ENCODE results near the gene LCAT.
"Not testable (repeated sequence)": the region's sequence is repeated elsewhere in the genome, so short reads cannot be mapped to it uniquely, and the experiment has no call there.

The LCAT gene

DNA sequence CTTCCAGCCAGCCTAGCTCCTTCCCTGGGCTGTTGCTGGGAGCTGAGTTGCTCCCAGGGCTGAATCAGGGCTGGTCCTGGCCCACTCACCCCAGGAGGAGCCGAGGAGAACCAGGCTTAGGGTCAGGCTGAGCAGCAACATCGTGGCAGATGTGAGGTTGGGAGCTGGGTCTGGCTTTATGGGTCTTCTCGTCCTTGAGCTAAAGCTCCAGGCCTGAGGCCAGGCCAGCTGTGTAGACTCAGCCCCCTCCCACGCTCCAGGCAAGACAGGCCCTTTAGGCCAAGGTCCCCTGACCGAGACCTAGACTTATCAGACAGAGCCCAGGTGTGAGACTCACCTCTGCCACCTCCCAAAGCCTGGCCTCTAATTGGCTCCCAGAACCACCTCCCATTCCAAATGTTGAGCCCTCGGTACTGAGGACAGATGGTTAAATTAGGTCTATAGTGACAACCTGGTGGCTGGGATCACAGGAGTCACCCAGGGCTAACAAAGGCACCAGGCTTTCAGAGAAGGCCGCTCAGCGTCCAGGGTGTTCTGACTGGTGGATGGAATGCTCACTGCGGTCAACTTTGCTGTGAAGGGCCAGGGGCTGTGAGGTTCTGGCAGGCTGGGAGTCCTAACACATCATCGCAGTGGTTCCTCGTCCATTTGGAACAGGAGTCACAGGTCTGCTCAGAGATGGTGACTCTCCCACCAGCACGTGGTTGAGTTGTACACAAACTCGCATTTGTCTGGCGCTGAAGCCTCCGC is 12.0 kb downstream of the LCAT start, which contains the start of gene CTRL:
TSS of gene CTRL (minus strand) at position 151 of the 750 bp plus-strand sequence. CDS start at position 141, 10 bp downstream.
- DNase-seq (ENCODE audit: low spot score), result no peak

- DNase-seq (ENCODE audit: low spot score), result no peak
Measured at GRCh38 chr16:67930678-67931211, 13.2 kb downstream of the LCAT start.

- no peak for DNase-seq (ENCODE audit: low spot score)
Measured at GRCh38 chr16:67930191-67930590, 13.7 kb downstream of the LCAT start.

- peak; percentile 88 for DNase-seq (ENCODE audit: low spot score)
Measured at GRCh38 chr16:67928561-67929364, 15.2 kb downstream of the LCAT start.

GRCh38 chr16:67928147-67928546 is 15.8 kb downstream of the LCAT start:
- DNase-seq (ENCODE audit: low spot score), result no peak

- DNase-seq (ENCODE audit: low spot score), result no peak
Measured at GRCh38 chr16:67927131-67927941, 16.6 kb downstream of the LCAT start.

DNA sequence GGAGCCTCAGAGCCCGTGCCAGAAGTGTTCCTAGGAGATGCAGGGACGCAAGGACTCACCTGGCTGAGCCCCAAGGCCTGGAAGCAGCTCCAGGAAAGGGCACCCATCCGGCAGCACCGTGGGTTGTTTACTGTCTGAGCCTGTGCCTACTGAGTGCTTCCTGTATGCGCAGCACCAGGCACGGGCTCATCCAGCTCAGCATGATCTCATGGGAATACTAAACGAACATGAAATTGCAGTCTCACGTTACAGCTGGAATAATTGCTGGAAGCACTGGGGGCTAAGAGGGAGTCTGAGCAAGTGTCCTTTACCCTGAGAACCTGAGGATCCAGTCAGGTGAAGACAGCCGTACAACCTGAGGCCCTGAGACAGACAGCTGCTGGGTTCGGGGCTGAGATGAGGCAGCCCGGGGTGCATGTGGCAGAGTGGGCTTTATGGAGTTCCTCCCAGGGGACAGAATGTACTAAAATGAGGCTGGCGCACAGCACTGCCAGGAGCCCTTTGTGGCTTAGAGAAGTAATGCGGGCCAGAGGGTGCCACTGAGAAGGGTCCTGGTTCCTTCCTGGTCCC is 17.7 kb downstream of the LCAT start:
- DNase-seq (ENCODE audit: low spot score), result peak; percentile 26

- DNase-seq (ENCODE audit: low spot score), result no peak
Measured at GRCh38 chr16:67924140-67924906, 19.6 kb downstream of the LCAT start.

DNA sequence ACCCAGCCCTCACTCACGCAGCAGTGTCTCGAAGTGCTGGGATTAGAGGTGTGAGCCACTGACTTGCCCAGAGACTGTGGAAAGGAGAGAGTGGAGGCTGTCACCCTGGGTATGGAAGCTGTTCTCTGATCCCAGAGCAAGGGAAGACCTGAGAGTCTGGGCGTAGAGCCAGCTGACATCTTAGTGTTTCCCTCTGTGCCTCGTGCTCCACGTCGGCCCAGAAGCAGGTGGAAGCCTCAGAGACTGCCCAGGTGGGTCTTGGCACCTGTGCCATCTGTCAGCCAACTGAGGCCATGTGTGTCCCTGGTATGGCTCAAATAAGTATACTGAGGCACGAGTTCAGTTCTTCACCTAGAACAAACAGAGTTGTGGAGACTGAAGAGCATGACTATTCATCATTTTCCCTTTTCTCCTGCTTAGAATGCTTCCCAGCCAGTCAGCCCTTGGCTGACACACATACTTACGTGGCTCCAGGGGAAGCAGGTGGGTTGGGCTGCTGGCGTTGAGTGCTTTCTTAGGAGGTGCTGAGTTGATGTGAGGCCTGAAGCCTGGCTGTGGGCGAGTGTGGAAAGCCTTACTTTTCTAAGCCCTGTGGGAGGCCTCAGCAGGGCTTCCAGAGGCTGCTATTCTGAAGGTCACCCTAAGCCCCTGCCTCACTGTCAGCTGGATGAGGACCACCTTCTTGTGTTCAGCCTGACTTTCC is 20.4 kb downstream of the LCAT start:
- no peak for DNase-seq (ENCODE audit: low spot score)

- no peak for DNase-seq (ENCODE audit: low spot score)
Measured at GRCh38 chr16:67922740-67923139, 21.2 kb downstream of the LCAT start.

- DNase-seq (ENCODE audit: low spot score), result no peak
Measured at GRCh38 chr16:67922221-67922620, 21.7 kb downstream of the LCAT start.

DNA sequence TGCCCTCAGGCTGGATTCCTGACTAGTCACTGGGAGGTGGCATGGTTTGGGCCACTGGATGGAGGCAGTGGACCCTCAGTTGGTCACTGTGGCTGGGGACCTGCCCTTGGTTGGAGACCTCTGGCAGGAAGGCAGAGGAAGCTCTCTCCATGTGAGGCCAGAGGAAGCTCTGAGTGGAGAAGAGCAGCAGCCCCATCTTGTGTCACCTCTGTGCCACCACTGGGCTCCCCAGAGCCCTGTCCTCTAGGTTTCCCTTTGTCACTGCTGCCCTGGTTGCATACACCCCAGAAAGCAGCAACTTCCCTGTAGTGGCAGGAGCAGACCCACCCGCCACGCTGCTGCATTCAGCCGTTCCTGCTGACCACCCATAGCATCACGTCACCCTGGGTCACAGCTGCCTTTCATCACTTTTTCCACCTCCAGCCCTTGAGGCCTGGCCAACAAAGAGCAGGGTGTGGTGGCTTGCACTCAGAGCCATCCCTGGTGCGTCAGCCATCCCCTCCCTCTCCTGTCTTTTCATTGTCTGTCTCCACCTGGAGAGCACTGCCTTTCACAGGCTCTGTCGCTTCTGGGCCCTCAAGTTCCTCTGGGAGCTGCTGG is 24.2 kb downstream of the LCAT start:
- DNase-seq (ENCODE audit: low spot score), result no peak

- DNase-seq (ENCODE audit: low spot score), result no peak
Measured at GRCh38 chr16:67917852-67918236, 26.1 kb downstream of the LCAT start.

DNA sequence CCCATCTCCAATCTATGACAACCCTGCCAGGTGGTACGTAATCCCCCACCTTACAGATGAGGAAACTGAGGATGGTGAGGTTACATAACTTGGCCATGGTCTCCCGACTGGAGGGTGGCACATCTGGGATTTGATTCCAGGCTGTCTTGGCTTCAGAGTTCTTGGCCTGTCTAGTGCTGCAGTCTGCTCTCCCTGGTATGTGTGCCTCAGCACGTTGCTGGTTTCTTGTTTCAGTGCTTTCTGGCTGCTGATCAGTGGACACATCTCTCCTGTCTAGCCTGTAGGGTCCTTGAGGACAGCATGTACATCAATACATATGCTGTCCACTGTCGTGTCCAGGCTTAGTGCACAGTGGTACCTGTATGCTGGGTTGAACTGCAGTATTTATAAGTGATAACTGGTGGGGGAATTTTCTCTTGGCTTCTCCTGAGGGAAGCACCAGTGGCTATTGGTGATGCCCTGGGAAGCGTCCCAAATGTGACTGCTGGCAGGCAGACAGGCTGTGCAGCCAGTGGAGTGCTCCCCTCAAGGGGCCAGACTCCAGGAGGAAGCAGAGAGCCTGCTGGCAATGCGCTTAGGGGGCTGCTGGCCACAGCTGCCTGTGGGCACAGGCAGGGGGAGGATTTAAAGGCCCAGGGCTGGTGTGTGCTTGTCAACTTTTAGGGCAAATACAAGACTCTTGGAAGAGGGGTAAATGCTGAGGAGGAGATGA is 26.6 kb downstream of the LCAT start:
- no peak for DNase-seq (ENCODE audit: low spot score)

GRCh38 chr16:67915831-67916723 is 27.8 kb downstream of the LCAT start:
- DNase-seq (ENCODE audit: low spot score), result no peak

DNA sequence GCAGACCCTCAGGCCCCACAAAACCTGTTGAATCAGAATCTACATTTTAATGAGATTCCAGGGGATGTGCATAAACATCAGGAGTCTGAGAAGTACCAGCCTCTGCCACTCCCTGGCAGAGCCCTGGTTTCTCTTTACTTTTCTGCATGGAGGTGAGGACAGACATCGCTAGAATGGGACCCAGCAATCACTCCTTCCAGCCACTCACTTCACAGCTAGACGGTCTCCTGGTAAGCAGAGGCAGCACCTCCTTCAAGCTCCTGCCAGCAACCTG is 28.5 kb downstream of the LCAT start:
- DNase-seq (ENCODE audit: low spot score), result not testable (repeated sequence)

DNA sequence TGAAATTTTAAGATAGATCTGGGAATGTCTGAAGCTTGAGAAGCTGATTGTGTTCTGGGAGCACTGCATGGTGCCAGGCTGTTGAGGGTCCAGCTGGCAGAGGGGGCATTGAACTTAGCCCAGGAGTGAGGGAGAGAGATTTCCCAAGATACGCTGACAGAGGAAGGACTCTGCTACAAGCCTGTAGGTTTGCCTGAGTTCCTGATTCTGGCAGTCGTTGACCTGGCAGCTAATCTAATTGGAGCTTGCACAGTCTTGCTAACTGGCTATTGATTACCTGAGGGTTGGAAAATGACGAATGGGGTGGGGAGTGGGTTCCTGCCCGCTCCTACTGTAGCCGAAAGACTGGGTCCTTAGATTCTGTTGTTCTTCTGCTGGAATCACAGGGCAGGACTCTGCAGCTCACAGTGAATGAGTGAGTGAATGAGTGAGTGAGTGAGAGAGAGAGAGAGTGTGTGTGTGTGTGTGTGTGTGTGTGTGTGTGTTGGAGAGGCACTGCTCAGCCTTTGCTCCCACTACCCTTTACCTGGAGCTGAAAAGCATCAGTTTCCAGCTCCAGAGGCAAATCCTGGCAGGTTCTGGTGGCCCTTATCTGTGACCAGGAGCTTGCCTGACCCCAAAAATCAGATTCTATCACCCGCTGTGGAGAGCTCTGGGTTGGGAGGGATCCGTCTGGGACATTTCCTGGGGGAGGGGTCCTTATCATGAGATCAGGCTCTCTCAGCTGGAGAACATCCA is 29.0 kb downstream of the LCAT start:
- DNase-seq (ENCODE audit: low spot score), result no peak

DNA sequence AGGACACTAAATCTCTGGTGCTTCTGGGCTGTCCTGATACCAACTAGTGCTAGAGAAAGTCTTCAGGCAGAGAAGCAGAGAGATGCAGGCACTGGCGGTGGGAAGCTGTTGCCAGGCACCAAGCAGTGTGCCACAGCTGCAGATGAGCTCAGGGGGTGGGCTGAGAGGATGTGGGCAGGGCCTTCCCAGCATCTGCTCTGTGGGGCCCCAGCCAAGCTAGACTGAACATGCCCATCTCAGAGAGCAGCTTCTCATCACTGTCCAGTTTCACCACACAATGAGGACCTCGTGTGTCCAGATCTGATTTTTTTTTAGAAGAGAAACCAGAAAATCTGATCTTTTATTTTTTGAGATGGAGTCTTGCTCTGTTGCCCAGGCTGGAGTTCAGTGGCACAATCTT is 33.8 kb downstream of the LCAT start:
- DNase-seq (ENCODE audit: low spot score), result no peak
